Measurements from ENCODE around the gene TMED9. TPM values are rescaled to one million over a fixed set of nuclear protein-coding genes. Genes with fewer than 3 reads are reported as not detected.

Gene TMED9
- total and polyA plus RNA-seq, 9 of the 15 experiments (the other 6 are each of a cell fraction or from before 2014, with no cell fraction given), result 43.7 to 301 (median 90.0) TPM

DNA sequence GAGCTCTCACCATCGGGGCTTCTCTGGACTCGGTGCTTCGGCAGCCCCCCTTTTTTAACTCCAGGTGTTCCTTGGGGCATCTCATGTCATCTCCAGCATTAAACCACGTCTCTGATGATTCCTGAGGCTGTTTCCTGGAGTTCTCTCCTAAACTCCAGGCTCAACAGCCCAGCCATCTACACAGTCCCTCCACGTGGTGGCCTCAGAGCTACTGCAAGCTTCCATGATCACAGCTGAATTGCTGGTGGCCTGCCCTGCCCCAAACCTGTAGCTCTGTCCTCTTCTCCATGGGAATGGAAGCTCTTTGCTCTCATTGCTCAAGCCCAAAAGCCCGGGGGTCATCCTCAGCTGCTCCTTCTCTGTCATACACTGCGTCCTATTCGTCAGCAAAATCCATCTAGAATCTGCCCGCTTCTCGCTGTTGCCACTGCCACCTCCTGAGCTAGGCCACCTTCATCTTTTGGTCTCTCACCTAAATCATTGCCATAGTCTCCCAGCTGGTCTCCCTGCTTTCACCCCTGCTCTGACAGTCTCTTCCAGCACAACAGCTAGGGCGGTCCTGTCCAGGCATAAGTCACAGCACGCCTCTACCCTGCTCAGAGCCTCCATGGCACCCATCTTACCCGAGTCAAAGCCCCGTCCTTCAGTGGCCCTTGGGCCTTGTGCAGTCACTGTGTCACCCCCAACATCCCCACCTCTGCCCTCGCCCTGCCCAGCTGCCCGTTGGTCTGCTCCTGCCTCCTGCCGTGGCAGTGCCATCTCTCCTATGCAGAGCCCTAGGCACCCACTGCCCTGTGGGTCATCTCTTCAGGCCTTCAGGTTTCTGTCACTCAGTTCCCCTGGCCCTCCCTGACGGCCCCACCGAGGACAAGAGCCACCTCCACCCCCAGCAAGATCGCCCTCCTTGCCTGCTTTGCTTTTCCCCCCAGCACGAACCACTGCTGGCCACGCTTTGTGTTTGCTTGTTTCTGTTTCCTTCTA is 14.4 kb downstream of the TMED9 start:
- no peaks in the 10 kb centered on the region for H3K9me3 ChIP-seq (replicated peaks; ENCODE audit: control insufficient read depth, insufficient read depth, low read depth, low read length)
- no peak for TF ChIP-seq CBFA2T3 (IDR thresholded peaks at IDR 0.05)
- no peak for TF ChIP-seq ZNF324 (CRISPR knock-in tag; IDR thresholded peaks at IDR 0.05)
- peak in 1 of 2 experiments; percentile 23; a peak in 1 of 4 replicates for TF ChIP-seq RAD21 (CRISPR knock-in tag; conservative IDR thresholded peaks at IDR 0.05 in 1 of 2, IDR thresholded peaks at IDR 0.05 in 1 of 2)
- TF ChIP-seq, protein P1, sequence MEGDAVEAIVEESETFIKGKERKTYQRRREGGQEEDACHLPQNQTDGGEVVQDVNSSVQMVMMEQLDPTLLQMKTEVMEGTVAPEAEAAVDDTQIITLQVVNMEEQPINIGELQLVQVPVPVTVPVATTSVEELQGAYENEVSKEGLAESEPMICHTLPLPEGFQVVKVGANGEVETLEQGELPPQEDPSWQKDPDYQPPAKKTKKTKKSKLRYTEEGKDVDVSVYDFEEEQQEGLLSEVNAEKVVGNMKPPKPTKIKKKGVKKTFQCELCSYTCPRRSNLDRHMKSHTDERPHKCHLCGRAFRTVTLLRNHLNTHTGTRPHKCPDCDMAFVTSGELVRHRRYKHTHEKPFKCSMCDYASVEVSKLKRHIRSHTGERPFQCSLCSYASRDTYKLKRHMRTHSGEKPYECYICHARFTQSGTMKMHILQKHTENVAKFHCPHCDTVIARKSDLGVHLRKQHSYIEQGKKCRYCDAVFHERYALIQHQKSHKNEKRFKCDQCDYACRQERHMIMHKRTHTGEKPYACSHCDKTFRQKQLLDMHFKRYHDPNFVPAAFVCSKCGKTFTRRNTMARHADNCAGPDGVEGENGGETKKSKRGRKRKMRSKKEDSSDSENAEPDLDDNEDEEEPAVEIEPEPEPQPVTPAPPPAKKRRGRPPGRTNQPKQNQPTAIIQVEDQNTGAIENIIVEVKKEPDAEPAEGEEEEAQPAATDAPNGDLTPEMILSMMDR (IDR thresholded peaks at IDR 0.05 in 2 of 3, conservative IDR thresholded peaks at IDR 0.05 in 1 of 3; ENCODE audit: insufficient read depth in 2 of 3, low read depth in 1 of 3, low read length in 3 of 3), result peak in 2 of 3 experiments; percentile 12 to 20; a peak in 2 of 6 replicates
- no peak overlapping the region for H3K4me3 ChIP-seq
- in situ Hi-C loops (cut with MboI), result loop anchor here (25.0 kb wide), 1 partner anchor 456 kb away; no protein-coding TSS in a partner anchor
- H2AFZ ChIP-seq (ENCODE audit: low read depth, low read length), result no peak overlapping the region
- POLR2A ChIA-PET, result interaction anchor here (1.1 to 1.6 kb wide), 2 partner anchors 9 to 14 kb away, joined by 3 to 6 read pairs; partner anchors contain the start of gene TMED9
- DNase-seq (ENCODE audit: extremely low read depth in 1 of 4, low spot score in 3 of 4) (no peak), ATAC-seq (0 out of 3 replicates have a peak, but pooled peaks have one; percentile 14), FAIRE-seq (peak; percentile 55)
- CTCF ChIA-PET (ENCODE audit: low intra/inter-chr PET ratio), result no interaction called here
- H3K9me1 ChIP-seq (ENCODE audit: control insufficient read depth, insufficient read depth, low read length), result no peaks in the 10 kb centered on the region
- peaks cover 0 to 47% of the 10 kb centered on the region in 2 experiments; a peak in 4 of 5 replicates for H3K4me1 ChIP-seq (replicated peaks in 1 of 2; ENCODE audit: control insufficient read depth in 2 of 2, insufficient read depth in 2 of 2, low read length in 2 of 2)
- no peak overlapping the region for H3K27ac ChIP-seq (ENCODE audit: extremely low read depth, low read depth, low read length)
- H3K9ac ChIP-seq (ENCODE audit: insufficient read depth in 1 of 2, low read depth in 2 of 2, low read length in 2 of 2), result peak overlapping the region in 1 of 2 experiments; percentile 35; a peak in 1 of 4 replicates
- no peaks in the 10 kb centered on the region for H3K27me3 ChIP-seq (ENCODE audit: control insufficient read depth in 2 of 2, insufficient read depth in 2 of 2, low read length in 2 of 2)
- H3K36me3 ChIP-seq (ENCODE audit: control insufficient read depth, insufficient read depth, low read length), result peaks cover 9% of the 10 kb centered on the region; the same call in 1 of the 3 replicates
- 64% methylated on average over 22 of the region's 22 CpGs for WGBS (ENCODE audit: insufficient coverage, low coverage, missing lambda C conversion rate)
- intact Hi-C loops (cut with micrococcal nuclease), result no loop called here
- no TSS peak for BruUV-seq (replicated peaks)
- H4K20me1 ChIP-seq (replicated peaks; ENCODE audit: control insufficient read depth, insufficient read depth, low read length), result 0 out of 2 replicates have a peak, but pooled peaks cover 10% of the 10 kb centered on the region
- H3K79me2 ChIP-seq (ENCODE audit: control insufficient read depth, insufficient read depth, low read length), result peaks cover 1% of the 10 kb centered on the region; the same call in 1 of the 3 replicates
- no peak overlapping the region for H3K4me2 ChIP-seq (ENCODE audit: insufficient read depth, low read length)

Measured in K562 (cell line).